GM10266 (cell line): ENCODE measurements around the gene SERPINA3.

ENCODE experiments used
- DNase-seq: peaks from one replicate; pipeline ENCODE4 v3.0.0; 2012; ENCODE audit errors: extremely low spot score
- CTCF ChIP-seq: IDR thresholded peaks from 2 replicates; pipeline ENCODE4 v1.5.1; 2012; ENCODE audit warnings: mild to moderate bottlenecking, low read depth; ENCODE audit not compliant: control insufficient read depth, insufficient read depth; ENCODE audit errors: missing control alignments

SERPINA3 gene

DNA sequence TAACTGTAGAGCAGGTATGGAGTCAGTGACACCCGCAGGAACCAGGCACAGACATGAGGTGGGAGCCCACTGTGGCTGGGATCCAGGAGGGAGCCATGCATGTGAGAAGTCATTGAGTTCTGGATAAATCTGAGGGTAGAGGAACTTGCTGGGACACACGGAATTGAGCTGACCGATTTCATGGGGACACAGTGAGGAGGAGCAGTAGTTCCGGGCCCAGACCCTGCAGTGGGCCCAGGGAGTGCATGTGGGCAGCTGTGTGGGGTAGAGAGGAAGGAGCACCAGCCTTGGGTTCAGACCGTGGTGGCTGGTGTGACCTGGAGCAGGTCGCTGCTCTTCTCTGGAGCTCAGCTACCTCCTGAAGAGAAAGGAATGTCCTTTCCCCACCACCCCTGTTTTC is 8.4 kb downstream of the SERPINA3 start:
- no peak for TF ChIP-seq CTCF
- DNase-seq, result no peak

GRCh38 chr14:94621358-94622134 is 9.4 kb downstream of the SERPINA3 start:
- no peak for DNase-seq
- TF ChIP-seq CTCF, result no peak

DNA sequence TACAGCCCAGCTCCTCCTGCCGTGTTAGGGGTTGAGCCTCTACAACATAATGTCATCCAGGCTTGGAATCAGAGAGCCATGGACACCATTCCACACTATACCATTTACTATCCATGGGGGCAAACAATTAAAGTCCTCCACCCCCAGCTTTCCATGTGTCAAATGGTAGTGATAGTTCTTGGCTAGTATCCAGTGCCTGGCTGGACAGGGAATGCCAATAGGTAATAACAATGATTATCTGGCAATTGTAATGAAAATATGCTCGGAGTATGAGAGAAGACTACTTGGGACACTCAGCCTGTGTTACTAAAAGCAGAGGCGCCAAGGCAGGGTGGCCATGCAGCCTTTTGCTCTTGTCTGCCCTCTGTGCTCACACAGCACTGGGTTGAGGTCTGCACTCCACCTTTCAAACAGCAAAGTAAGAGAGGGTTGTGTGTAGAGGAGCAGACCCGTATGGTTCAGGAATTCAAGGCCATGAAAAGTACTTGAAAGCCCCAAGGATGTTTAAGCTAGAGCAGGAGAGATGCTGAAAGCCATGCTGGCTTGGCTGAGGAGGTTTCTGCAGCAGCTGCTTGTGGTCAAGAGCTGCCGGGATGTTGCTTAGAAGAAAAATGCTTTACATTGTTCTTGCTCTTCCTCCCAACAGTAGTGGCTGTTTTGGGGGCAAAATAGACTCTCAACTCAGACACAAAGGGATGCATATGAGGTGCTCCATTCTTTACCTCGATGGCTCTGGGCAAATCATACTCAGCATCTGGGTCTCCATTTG is 10.6 kb downstream of the SERPINA3 start:
- DNase-seq, result no peak
- TF ChIP-seq CTCF, result no peak

GRCh38 chr14:94623422-94623809 is 11.2 kb downstream of the SERPINA3 start:
- DNase-seq, result no peak

GRCh38 chr14:94623856-94624499 is 11.8 kb downstream of the SERPINA3 start:
- DNase-seq, result no peak
- TF ChIP-seq CTCF, result no peak

More at GRCh38 chr14:94623422-94623809, 11.2 kb downstream of the SERPINA3 start:
- no peak for TF ChIP-seq CTCF

DNA sequence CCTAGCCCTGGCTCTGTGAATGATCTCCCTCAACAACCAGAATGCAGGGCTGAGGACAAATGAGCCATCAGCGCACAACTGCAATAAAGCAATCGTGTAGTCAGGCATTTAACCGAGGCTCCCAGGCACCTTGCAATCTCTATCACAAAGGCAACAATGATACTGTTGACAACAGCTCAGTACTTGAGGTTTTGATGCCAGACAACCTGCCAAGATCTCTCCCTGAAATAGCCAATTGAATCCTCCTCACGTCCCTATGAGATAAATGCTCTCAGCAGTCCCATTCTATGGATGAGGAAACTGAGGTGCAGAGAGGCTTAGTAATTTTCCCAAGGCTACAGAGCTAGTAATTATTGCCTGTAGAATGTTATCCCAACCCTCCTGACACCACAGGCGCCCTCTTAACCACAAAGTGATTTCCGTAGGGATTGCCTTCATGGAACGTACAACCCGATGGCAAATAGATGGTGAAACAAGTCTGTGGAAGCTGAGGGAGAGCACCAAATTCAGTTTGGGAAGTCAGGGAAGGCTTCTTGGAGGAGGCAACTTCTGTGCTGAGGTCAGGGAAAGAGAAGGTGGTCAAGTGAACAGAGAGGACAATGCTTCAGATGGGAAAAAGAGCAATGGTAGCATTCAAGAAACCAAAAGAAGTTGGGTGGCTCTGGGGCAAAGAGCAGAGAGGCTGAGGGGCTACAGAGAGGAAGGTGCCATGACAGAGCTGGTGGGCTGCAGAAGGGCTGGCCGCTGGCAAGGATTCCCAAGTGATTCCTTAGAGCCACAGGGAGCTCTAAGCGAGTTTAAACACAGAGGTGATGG is 12.6 kb downstream of the SERPINA3 start:
- TF ChIP-seq CTCF, result no peak
- DNase-seq, result no peak
